NCI-H446 treated with DMSO at 0.1 percent for 48 hours (cell line): ENCODE results near the gene TMEM82.

Experiments used
- DNase-seq: peaks from one replicate; lab custom pipeline; 2025; lab: John Stamatoyannopoulos, UW

TMEM82 gene

DNA sequence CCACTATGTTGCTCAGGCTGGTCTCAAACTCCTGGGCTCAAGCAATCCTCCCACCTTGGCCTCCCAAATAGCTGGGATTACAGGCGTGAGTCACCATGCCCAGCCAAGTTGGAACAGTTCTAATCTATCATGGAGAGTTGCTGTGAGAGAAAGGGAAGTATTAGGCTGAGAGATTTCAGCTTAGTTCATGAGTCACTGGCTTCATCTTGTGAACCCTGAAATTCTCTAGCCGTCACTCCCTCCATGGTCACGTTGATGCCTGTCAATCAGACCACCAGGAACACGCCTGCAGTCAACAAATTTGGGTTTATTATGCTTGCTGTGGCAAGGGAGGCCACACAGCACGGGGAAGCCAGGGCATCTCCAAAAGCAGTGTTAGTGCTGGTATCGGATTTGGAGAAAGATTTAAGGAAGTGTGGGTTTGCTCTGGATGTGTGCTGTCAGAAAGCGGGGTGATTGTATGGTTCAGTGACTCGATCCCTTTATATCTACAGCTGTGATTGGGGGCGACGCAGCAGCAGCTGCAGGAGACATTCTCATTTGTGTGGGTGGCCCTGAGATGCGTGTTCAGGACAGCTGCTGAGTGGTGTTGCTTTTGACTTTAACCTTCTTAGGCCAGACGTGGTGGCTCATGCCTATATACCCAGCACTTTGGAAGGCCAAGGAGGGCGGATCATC lies 46.5 kb downstream of the TMEM82 start:
- no peak for DNase-seq

DNA sequence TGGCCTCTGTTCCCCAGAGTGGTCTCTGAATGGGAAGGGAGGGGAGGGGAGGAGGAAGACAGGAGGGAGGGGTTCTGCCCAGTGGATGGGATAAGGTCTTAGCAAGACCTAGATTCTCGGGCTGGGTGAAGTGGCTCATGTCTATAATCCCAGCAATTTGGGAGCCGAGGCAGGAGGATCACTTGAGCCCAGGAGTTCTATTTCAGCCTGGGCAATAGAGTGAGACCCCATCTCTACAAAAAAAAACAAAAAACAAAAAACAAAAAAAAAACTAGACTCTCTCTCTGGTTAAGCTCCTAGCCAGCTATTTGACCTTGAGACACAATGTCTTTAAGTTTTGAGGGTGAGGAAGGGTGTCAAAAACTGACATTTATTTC lies 53.8 kb downstream of the TMEM82 start:
- no peak for DNase-seq
